GM12873 (cell line): ENCODE results near the gene PDYN.

Experiments used
- TF ChIP-seq, protein P1 (sequence below): IDR thresholded peaks from 2 replicates; pipeline ENCODE4 v1.5.1; 2012; ENCODE audit warnings: low read depth, mild to moderate bottlenecking, moderate library complexity, low read length, control low read depth; ENCODE audit not compliant: insufficient read depth; ENCODE audit errors: missing control alignments

Gene PDYN

DNA sequence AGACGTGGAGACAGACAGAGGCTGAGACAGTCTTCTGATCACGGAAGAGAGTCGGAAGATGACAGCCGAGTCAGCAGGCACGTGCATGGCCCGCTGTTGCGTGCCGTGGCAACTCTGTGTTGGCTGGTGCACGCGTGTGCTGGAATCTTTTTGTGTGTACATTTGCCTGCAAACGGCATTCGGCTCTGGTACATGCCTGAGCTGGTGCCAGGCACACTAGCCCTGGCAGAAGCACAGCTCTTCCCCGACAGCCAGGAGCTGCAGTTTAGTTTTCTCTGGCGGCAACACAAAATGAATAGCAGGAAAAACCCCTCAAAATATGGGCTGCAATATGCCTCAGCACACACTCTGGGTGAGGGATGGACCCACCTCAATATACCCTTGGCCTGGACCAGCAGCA is 769 bp upstream of the PDYN start:
- TF ChIP-seq, protein P1, sequence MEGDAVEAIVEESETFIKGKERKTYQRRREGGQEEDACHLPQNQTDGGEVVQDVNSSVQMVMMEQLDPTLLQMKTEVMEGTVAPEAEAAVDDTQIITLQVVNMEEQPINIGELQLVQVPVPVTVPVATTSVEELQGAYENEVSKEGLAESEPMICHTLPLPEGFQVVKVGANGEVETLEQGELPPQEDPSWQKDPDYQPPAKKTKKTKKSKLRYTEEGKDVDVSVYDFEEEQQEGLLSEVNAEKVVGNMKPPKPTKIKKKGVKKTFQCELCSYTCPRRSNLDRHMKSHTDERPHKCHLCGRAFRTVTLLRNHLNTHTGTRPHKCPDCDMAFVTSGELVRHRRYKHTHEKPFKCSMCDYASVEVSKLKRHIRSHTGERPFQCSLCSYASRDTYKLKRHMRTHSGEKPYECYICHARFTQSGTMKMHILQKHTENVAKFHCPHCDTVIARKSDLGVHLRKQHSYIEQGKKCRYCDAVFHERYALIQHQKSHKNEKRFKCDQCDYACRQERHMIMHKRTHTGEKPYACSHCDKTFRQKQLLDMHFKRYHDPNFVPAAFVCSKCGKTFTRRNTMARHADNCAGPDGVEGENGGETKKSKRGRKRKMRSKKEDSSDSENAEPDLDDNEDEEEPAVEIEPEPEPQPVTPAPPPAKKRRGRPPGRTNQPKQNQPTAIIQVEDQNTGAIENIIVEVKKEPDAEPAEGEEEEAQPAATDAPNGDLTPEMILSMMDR = no peak

DNA sequence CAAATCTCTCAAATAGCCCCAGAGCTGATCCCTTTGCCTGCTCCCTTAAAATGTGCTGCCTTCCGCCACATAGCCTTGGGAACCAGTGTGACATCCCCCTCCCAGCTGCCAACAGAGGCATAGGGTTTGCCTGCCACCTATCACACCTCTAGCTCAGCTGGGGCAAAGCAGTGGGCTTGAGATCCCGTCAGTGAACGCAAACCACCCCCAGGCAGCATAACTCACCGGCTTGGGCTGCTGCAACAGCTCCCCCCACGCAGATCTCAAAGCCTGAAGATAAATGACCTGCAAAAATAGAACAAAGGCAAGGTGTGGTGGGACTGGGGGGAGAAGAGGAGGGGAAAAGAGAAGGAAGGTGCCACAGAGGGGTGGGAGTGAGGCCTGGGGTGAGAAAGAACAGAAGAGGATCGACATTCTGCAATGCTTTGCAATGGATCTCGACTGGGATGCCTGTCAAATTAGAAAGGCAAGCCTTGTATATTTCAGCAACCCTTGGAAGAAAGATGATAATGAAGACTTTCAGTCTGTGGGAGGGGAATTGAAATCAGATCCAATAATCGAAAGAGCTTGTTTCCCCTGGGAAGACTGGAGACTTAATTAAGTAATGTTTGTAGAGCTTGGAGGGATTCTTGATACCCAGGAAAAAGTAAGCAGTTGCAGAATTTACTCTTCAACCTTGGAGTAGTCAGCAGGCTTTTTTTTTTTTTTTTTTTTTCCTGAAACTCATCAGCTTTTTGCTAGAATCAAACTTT is 1.3 kb downstream of the PDYN start:
- TF ChIP-seq, protein P1 = no peak

DNA sequence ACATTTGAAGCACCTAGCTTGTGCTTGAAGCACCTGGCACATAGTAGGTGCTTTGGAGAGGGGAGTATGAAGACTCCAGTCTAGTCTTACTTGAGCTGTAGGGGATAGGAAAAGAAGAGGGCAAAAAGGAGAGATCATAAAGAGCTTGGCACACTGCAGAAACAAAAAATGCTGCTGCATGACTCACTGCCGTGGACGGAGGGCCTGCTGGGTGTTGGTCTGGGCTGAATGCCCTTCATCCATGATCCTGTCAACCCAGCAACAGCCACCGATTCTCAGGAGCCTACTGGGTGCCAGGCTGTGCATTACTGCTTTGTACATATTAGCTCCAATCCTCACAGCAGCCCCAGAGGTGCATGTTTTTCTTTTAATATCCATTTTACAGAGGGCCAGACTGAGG is 6.0 kb downstream of the PDYN start:
- TF ChIP-seq, protein P1 = no peak

- TF ChIP-seq, protein P1 = no peak
Measured at GRCh38 chr20:1983301-1983700, 10.6 kb downstream of the PDYN start.

DNA sequence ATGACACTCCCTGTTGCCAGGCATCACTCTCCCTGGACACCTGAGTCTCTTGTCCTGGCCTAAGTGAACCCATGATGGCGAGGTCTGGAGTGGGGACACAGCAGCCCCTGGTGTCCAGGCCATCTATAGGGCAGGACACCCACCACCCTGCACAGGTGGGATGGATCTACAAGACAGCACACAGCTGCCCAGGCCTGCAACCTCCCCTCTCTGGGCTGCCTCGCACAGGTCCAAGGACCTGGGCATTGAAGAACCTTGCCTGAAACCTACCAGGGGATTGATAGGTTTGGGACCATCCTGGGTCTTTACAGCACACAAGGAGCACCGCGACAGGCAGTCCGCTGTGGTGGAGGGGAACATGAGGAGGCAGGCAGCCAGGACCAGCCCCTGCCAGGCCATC is 11.2 kb downstream of the PDYN start:
- TF ChIP-seq, protein P1 = no peak

DNA sequence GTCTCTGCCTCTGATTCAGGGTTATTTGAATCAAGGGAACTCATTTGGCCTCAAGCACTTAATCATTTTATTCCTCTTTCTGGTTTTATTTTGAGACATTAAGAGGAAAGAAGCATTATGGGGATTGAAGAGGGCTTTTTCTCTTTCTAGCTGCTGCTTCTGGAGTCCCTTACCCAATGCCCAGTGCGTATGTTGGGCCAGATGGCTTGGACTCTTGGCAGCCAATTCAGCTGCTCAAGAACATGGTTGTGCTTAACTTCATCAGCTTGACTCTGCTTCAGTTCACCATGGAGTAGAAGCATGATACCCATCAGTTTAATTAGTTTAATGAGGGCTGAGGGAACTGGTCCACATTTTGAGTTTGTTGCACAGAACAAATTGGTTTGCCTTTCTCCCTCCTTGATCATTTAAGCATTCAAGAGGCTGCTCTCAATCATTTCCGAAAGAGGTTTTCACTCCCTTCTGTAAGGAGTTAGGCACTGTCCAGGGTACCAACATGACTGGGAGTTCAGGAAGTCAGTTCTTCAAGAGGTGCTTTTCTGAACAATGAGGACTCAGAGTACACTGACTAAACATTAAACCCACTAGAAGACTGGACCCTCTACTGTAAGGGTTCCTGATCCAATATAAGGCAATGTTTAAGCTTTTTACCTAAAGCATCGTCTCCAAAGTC is 14.6 kb downstream of the PDYN start:
- TF ChIP-seq, protein P1 = no peak

GRCh38 chr20:1975291-1975690 is 18.6 kb downstream of the PDYN start:
- TF ChIP-seq, protein P1 = no peak
